Measurements from ENCODE around the gene COQ8A. TPM values are rescaled to one million over a fixed set of nuclear protein-coding genes. Genes with fewer than 3 reads are reported as not detected.

Gene COQ8A
- total RNA-seq, 1 experiment from 2014 or later, result 35.3 TPM

DNA sequence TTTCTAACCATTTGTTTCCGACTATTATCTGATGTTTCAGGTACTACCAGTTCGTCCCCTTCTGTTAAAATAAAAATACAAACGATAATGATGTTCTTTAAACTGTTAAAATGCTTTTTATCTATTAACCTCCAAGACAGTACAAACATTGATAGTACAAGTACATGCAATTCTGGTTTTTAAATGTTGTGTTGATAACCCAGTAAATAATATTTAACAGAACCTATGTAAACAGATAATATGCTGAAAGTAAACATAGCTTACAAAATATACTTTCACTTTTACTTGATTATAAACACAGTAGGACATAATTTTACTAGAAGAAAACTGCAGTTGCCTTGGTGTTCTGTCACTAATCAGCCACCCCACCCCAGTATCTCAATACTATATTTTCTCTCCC lies 76.9 kb downstream of the COQ8A start:
- Histone ChIP-seq H3K9me2 (ENCODE audit: insufficient read depth) (no peaks in the 10 kb centered on the region), H2AFZ (ENCODE audit: low read depth, low read length, poor library complexity, severe bottlenecking) (no peak overlapping the region), H3K36me3 (ENCODE audit: control insufficient read depth in 1 of 2, insufficient read depth in 2 of 2, low read length in 2 of 2) (peaks cover 0 to 9% of the 10 kb centered on the region in 2 experiments; a peak in 3 of 4 replicates), H3K9ac (ENCODE audit: low read length) (no peak overlapping the region), H3K27ac (ENCODE audit: low read depth, low read length) (no peak overlapping the region), H3K9me3 (ENCODE audit: control insufficient read depth in 1 of 2, insufficient read depth in 1 of 2, low read depth in 1 of 2, low read length in 2 of 2) (no peaks in the 10 kb centered on the region), H3K4me2 (ENCODE audit: low read length) (no peak overlapping the region), H4K20me1 (ENCODE audit: insufficient read depth) (no peaks in the 10 kb centered on the region), H3K4me1 (ENCODE audit: control insufficient read depth in 1 of 2, insufficient read depth in 2 of 2, low read length in 2 of 2) (no peaks in the 10 kb centered on the region), H3K4me3 (replicated peaks in 1 of 2; ENCODE audit: low read depth in 1 of 2, low read length in 2 of 2) (no peak overlapping the region), H3K27me3 (ENCODE audit: insufficient read depth, low read length) (no peaks in the 10 kb centered on the region), H3K79me2 (ENCODE audit: insufficient read depth, low read length) (no peaks in the 10 kb centered on the region)
- TF ChIP-seq ZNF274 (IDR thresholded peaks at IDR 0.05; ENCODE audit: low read depth, low read length) (no peak), RAD21 (IDR thresholded peaks at IDR 0.05; ENCODE audit: low read depth) (no peak), SRF (IDR thresholded peaks at IDR 0.05; ENCODE audit: low read depth) (no peak), YY1 (IDR thresholded peaks at IDR 0.05; ENCODE audit: extremely low read depth, insufficient replicate concordance, low read depth, low read length) (no peak), FOSL1 (IDR thresholded peaks at IDR 0.05; ENCODE audit: low read depth) (no peak)
- CTCF ChIA-PET, result no interaction called here
- ATAC-seq, result no peak
- RAD21 ChIA-PET (ENCODE audit: low non-redundant PET in 1 of 2, low total read pairs in 2 of 2, uncharacterized antibody in 2 of 2, unreplicated experiment in 2 of 2), result no interaction called here
- POLR2A ChIA-PET, result no interaction called here
- intact Hi-C loops (cut with micrococcal nuclease), result no loop called here
- BruUV-seq (replicated peaks), result no TSS peak
- DNase-seq (ENCODE audit: low read depth, low spot score), result no peak

DNA sequence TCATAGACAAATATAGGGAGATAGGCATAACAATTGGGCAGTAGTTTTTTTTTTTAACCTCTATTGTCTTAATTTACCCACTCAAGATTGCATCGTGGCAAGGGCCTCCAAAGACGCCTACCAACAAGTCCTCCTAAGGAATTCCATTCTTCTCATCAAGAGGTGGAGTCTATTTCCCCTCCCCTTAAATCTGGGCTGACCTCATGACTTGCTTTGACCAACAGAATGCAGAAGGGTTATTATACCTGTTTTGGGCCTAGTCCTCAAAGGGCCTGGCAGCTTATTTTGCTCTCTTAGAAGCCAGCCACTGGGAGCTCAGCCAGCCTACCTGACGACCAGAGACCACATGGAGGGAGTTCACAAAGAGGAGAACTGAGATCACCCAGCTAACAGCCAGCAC lies 92.3 kb downstream of the COQ8A start:
- no peaks in the 10 kb centered on the region for H3K27me3 ChIP-seq (ENCODE audit: insufficient read depth, low read length)
- no peaks in the 10 kb centered on the region for H3K9me2 ChIP-seq (ENCODE audit: insufficient read depth)
- H4K20me1 ChIP-seq (ENCODE audit: insufficient read depth), result no peaks in the 10 kb centered on the region
- ATAC-seq (no peak), DNase-seq (ENCODE audit: low read depth, low spot score) (no peak)
- H2AFZ ChIP-seq (ENCODE audit: low read depth, low read length, poor library complexity, severe bottlenecking), result no peak overlapping the region
- CTCF ChIA-PET, result no interaction called here
- H3K79me2 ChIP-seq (ENCODE audit: insufficient read depth, low read length), result no peaks in the 10 kb centered on the region
- no TSS peak for BruUV-seq (replicated peaks)
- intact Hi-C loops (cut with micrococcal nuclease), result no loop called here
- H3K27ac ChIP-seq (ENCODE audit: low read depth, low read length), result no peak overlapping the region
- no peaks in the 10 kb centered on the region for H3K9me3 ChIP-seq (ENCODE audit: control insufficient read depth in 1 of 2, insufficient read depth in 1 of 2, low read depth in 1 of 2, low read length in 2 of 2)
- no peak overlapping the region for H3K4me2 ChIP-seq (ENCODE audit: low read length)
- POLR2A ChIA-PET, result no interaction called here
- peaks cover 8 to 13% of the 10 kb centered on the region in 2 experiments; a peak in 3 of 4 replicates for H3K36me3 ChIP-seq (ENCODE audit: control insufficient read depth in 1 of 2, insufficient read depth in 2 of 2, low read length in 2 of 2)
- RAD21 ChIA-PET (ENCODE audit: low non-redundant PET in 1 of 2, low total read pairs in 2 of 2, uncharacterized antibody in 2 of 2, unreplicated experiment in 2 of 2), result no interaction called here
- no peaks in the 10 kb centered on the region for H3K4me1 ChIP-seq (ENCODE audit: control insufficient read depth in 1 of 2, insufficient read depth in 2 of 2, low read length in 2 of 2)
- no peak for TF ChIP-seq ZNF274 (IDR thresholded peaks at IDR 0.05; ENCODE audit: low read depth, low read length)
- TF ChIP-seq POLR2A (IDR thresholded peaks at IDR 0.05; ENCODE audit: borderline replicate concordance, extremely low read depth, insufficient read depth, insufficient read length), result no peak
- no peak for TF ChIP-seq EZH2phosphoT487 (IDR thresholded peaks at IDR 0.05; ENCODE audit: borderline replicate concordance)
- no peak for TF ChIP-seq ZFX (IDR thresholded peaks at IDR 0.05)
- no peak for TF ChIP-seq POLR2AphosphoS5 (IDR thresholded peaks at IDR 0.05; ENCODE audit: low read depth, low read length)
- TF ChIP-seq ELF1 (IDR thresholded peaks at IDR 0.05; ENCODE audit: borderline replicate concordance, low read depth), result no peak
- no peak overlapping the region for H3K9ac ChIP-seq (ENCODE audit: low read length)
- H3K4me3 ChIP-seq (replicated peaks in 1 of 2; ENCODE audit: low read depth in 1 of 2, low read length in 2 of 2), result no peak overlapping the region
